Spinal cord (tissue), 10 donors: ENCODE results near the gene PES1. TPM values are rescaled to one million over a fixed set of nuclear protein-coding genes. Genes with fewer than 3 reads are reported as not detected.
"Not testable (repeated sequence)": the region's sequence is repeated elsewhere in the genome, so short reads cannot be mapped to it uniquely, and the experiment has no call there.

Source experiments
- DNase-seq, 6 donors: peaks; one replicate each; pipeline versions ENCODE4 v3.0.0 to v3.0.0-alpha.2; 2013 to 2015; ENCODE audit warnings: low spot score in 6 of 6, low read depth in 4 of 6
- H3K27ac ChIP-seq: one replicate; pipeline ENCODE4 v1.5.1; 2013; ENCODE audit warnings: low read depth, low read length, control low read depth
- H3K27me3 ChIP-seq: one replicate; pipeline ENCODE4 v1.6.1; 2013; ENCODE audit warnings: low read length; ENCODE audit not compliant: control insufficient read depth, insufficient read depth
- H3K36me3 ChIP-seq: one replicate; pipeline ENCODE4 v1.6.1; 2013; ENCODE audit warnings: low read length; ENCODE audit not compliant: control insufficient read depth, insufficient read depth
- H3K4me1 ChIP-seq: one replicate; pipeline ENCODE4 v1.6.1; 2013; ENCODE audit warnings: low read length; ENCODE audit not compliant: control insufficient read depth, insufficient read depth
- H3K4me3 ChIP-seq: one replicate; pipeline ENCODE4 v1.5.1; 2013; ENCODE audit warnings: low read depth, low read length, control low read depth
- H3K9me3 ChIP-seq: one replicate; pipeline ENCODE4 v1.6.1; 2013; ENCODE audit warnings: low read length; ENCODE audit not compliant: control insufficient read depth, insufficient read depth
- WGBS: methylation state at CpG from one replicate; pipeline ENCODE4 v1.1.5; 2013; ENCODE audit warnings: missing lambda C conversion rate; ENCODE audit not compliant: insufficient coverage; 5-methylcytosine and 5-hydroxymethylcytosine counted together
- polyA plus RNA-seq, 2 donors: library from polyadenylated mRNA; unstranded; fragments of 120-200 nt; gene quantifications; one replicate each; pipeline ENCODE4 v1.2.1, GENCODE V29; 2013; ENCODE audit not compliant: insufficient read length in 2 of 2
- total RNA-seq, 2 donors: library from RNA; depleted of rRNA in 1 of 2; stranded (reverse); fragments of 120-200 nt in 1 of 2; fragments of >200 nt in 1 of 2; gene quantifications; one replicate each; pipeline versions ENCODE4 v1.2.3 to v1.2.4, GENCODE V29; 2013 to 2014
- donor health status: healthy.

The PES1 gene
- total and polyA plus RNA-seq, 4 donors, result 28.5 to 64.5 (median 54.8) TPM

GRCh38 chr22:30569674-30570202 lies 22.0 kb downstream of the PES1 start:
- Histone ChIP-seq H3K27me3 (no peaks in the 10 kb centered on the region), H3K9me3 (no peaks in the 10 kb centered on the region), H3K27ac (no peak overlapping the region), H3K4me1 (peaks cover 33% of the 10 kb centered on the region), H3K36me3 (no peaks in the 10 kb centered on the region), H3K4me3 (no peak overlapping the region)
- DNase-seq, result no peak
- 89% methylated on average over 8 of the region's 10 CpGs for WGBS

- 70% methylated on average over 10 of the region's 10 CpGs for WGBS
- H3K27ac ChIP-seq, result no peak overlapping the region
- H3K36me3 ChIP-seq, result no peaks in the 10 kb centered on the region
- peaks cover 30% of the 10 kb centered on the region for H3K4me1 ChIP-seq
- no peaks in the 10 kb centered on the region for H3K27me3 ChIP-seq
- H3K4me3 ChIP-seq, result no peak overlapping the region
- no peaks in the 10 kb centered on the region for H3K9me3 ChIP-seq
- DNase-seq, result no peak
Measured at GRCh38 chr22:30568137-30568805, 23.4 kb downstream of the PES1 start.

DNA sequence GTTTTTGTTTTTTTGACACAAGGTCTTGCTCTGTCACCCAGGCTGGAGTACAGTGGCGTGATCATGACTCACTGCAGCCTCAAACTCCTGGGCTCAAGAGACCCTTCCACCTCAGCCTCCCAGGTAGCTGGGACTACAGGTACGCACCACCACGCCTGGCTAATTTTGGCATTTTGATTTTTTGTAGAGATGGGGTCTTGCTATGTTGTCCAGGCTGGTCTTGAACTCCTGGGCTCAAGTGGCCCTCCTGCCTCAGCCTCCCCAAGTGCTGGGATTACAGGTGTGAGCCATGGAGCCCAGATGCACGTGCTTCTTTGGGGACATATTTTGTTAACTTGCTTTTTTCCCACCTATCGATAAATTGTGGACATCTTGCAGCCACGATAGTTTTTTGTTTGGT lies 24.4 kb downstream of the PES1 start:
- 100% methylated on average over 3 of the region's 6 CpGs for WGBS
- H3K36me3 ChIP-seq, H3K9me3 ChIP-seq, H3K27me3 ChIP-seq, H3K27ac ChIP-seq, DNase-seq, H3K4me3 ChIP-seq: not testable (repeated sequence)
- H3K4me1 ChIP-seq, result peaks cover 20% of the 10 kb centered on the region

- H3K27me3 ChIP-seq, result no peaks in the 10 kb centered on the region
- no peak overlapping the region for H3K4me3 ChIP-seq
- no peaks in the 10 kb centered on the region for H3K9me3 ChIP-seq
- H3K27ac ChIP-seq, result no peak overlapping the region
- H3K36me3 ChIP-seq, result peaks cover 8% of the 10 kb centered on the region
- H3K4me1 ChIP-seq, result peaks cover 22% of the 10 kb centered on the region
- WGBS, result 68% methylated on average over 6 of the region's 7 CpGs
- DNase-seq, result no peak
Measured at GRCh38 chr22:30566125-30566524, 25.6 kb downstream of the PES1 start.

DNA sequence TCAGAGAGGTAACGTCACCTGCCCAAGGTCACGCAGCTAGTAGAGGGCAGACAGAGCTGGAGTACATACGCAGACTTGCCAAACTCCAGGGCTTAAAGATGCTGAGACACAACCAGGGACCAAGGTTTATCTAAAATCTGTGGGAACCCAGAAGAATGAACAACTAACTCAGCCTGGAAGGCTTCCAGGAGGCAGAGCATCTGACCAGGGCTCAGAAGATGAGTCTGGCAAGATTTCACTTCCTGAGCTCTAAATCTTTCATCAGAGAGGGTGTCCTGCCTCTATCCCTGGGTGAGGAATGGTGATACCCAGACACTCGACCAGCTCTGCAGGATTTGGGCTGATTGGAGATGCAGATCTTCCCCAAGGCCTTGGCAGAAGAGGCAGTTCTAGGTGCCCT lies 26.4 kb downstream of the PES1 start:
- Histone ChIP-seq H3K4me3 (no peak overlapping the region), H3K27me3 (no peaks in the 10 kb centered on the region), H3K4me1 (peaks cover 22% of the 10 kb centered on the region), H3K9me3 (no peaks in the 10 kb centered on the region), H3K27ac (no peak overlapping the region), H3K36me3 (peaks cover 8% of the 10 kb centered on the region)
- 88% methylated on average over 4 of the region's 4 CpGs for WGBS
- DNase-seq, result no peak

DNA sequence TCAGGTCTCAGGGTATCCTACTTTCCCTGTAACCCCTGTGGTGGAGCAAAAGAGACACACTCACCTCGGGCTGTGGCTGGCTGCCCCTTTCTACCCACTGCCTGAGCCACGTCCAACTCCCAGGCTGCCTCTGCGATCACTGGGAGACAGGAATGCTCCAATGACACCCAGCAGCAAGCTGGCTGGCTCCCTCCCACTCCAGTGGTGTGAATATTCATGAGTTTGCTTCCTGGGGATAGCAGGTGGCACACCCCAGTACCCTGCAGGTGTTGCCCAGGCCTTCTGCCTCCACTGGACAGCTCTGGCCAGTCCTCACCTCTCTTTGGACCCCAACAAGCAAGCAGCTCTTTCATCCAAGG lies 27.0 kb downstream of the PES1 start:
- H3K27ac ChIP-seq, result no peak overlapping the region
- no peaks in the 10 kb centered on the region for H3K9me3 ChIP-seq
- no peak overlapping the region for H3K4me3 ChIP-seq
- 27% methylated on average over 3 of the region's 3 CpGs for WGBS
- H3K36me3 ChIP-seq, result peaks cover 8% of the 10 kb centered on the region
- peak in 2 of 6 donors; percentile 9 to 14 for DNase-seq
- H3K4me1 ChIP-seq, result peaks cover 22% of the 10 kb centered on the region
- H3K27me3 ChIP-seq, result no peaks in the 10 kb centered on the region

DNA sequence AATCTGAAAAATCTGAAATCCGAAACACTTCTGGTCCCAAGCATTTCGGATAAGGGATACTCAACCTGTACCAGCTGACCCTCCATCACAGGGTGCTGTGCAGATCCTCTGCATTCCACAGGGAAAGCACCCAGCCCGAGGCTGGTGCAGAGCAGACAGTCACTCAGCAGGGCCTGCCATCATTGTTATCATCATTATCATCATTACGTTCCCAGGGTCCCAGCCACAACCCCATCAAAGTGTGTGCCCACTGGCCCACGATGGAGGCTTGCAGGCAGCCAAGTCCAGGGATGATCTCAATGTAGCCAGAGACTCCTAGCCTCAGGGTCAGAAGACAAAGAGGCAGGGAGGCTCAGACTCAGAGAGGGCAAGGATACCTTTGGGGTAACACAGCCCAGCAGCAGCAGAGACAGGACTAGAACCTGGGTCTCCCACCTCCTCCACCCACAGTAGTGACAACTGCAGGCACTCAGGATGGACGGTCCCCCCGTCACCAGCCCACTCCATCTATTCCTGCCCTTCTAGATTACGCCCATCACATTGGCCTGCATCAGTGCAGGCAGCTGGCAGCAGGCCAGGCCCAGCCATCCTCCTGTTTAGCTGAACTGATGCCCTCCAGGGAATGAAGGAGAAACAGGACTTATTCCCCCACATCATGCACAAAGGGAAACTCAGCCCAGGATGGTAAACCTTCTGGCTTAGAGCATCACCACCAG lies 27.5 kb downstream of the PES1 start:
- Histone ChIP-seq H3K36me3 (peaks cover 8% of the 10 kb centered on the region), H3K27me3 (no peaks in the 10 kb centered on the region), H3K9me3 (no peaks in the 10 kb centered on the region), H3K4me3 (no peak overlapping the region), H3K27ac (no peak overlapping the region), H3K4me1 (peaks cover 22% of the 10 kb centered on the region)
- DNase-seq, result peak in 2 of 6 donors; percentile 21 to 25
- WGBS, result 65% methylated on average over 7 of the region's 8 CpGs

GRCh38 chr22:30562366-30562765 lies 29.3 kb downstream of the PES1 start:
- no peak overlapping the region for H3K27ac ChIP-seq
- DNase-seq, result no peak
- no peaks in the 10 kb centered on the region for H3K27me3 ChIP-seq
- H3K4me3 ChIP-seq, result no peak overlapping the region
- 82% methylated on average over 6 of the region's 6 CpGs for WGBS
- H3K36me3 ChIP-seq, result peaks cover 9% of the 10 kb centered on the region
- no peaks in the 10 kb centered on the region for H3K9me3 ChIP-seq
- H3K4me1 ChIP-seq, result peaks cover 22% of the 10 kb centered on the region

GRCh38 chr22:30561402-30562189 lies 30.1 kb downstream of the PES1 start:
- Histone ChIP-seq H3K4me1 (peaks cover 22% of the 10 kb centered on the region), H3K4me3 (no peak overlapping the region), H3K27me3 (no peaks in the 10 kb centered on the region), H3K36me3 (peaks cover 16% of the 10 kb centered on the region), H3K27ac (no peak overlapping the region), H3K9me3 (no peaks in the 10 kb centered on the region)
- DNase-seq, result no peak
- 68% methylated on average over 7 of the region's 10 CpGs for WGBS
